HG03520 (cell line): Measurements from ENCODE around the gene PVRIG.
"Not testable (repeated sequence)": the region's sequence is repeated elsewhere in the genome, so short reads cannot be mapped to it uniquely, and the experiment has no call there.

Experiments used
- ATAC-seq: cut with Tn5 transposase; IDR thresholded peaks from one replicate; pipeline ENCODE4 v1.9.1; 2021; ENCODE audit warnings: mild to moderate bottlenecking, moderate library complexity; ENCODE audit not compliant: unreplicated experiment

PVRIG gene

DNA sequence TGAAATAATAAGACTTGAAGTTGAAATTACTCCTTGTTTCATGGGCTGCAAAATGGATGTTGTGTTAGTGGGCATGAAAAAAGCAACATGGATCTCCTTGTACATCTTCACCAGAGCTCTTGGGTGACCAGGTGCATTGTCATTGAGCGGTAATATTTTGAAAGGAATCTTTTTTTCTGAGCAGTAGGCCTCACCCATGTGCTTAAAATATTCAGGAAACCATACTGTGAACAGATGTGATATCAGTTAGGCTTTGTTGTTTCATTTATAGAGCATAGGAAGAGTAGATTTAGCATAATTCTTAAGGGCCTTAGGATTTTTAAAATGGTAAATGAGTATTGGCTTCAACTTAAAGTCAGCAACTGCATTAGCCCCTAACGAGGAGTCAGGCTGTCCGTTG is 26.8 kb upstream of the PVRIG start:
- no peak for ATAC-seq

DNA sequence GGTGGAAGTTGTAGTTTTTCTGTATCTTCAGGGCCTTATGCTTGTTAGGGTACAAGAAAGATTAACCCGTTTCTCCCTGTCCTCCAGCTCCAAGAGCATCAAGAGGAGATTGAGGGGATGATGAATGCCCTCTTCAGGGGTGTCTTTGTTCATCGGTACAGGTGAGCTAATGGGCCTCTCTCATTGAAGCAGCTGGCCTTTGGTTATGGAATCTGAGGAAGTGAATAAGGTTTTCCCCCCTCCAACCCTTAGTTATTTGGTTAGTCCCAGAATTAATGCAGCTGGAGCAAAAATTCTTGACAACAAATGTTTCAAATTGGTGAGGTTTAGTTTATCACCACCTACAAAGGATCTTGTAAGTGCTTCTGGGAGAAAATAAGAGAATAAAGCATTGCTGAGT is 24.5 kb upstream of the PVRIG start:
- no peak for ATAC-seq

DNA sequence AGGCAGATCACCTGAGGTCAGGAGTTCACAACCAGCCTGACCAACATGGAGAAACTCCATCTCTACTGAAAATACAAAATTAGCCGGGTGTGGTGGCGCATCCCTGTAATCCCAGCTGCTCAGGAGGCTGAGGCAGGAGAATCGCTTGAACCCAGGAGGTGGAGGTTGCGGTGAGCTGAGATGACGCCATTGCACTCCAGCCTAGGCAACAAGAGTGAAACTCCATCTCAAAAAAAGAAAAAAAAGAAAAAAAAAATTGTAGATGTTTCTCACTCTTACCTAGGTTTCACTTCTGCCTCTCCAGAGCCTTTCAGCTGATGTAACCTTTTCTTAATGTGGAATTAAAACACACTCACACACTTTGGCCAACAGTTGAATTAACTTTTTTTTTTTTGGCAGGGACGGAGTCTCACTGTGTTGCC is 23.8 kb upstream of the PVRIG start:
- ATAC-seq: not testable (repeated sequence)

DNA sequence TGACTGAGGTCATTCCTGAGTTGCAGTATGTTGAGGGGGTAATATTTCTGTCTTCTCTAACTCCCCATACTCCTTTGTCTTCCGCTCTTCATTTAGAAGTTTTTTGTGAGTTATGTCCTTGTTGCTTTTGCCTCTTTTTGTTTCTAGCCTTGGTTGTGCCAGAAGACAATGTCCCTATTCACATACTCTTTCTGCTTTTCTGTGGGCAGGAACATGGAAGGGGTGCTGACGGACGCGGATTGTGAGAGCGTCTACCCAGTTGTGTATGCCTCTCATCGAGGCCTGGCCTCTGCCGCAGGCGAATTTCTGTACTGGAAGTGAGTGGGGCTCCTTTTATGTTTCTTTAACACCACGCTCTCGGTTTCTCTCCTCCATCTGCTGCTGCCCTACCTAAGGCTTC is 21.5 kb upstream of the PVRIG start:
- no peak for ATAC-seq

DNA sequence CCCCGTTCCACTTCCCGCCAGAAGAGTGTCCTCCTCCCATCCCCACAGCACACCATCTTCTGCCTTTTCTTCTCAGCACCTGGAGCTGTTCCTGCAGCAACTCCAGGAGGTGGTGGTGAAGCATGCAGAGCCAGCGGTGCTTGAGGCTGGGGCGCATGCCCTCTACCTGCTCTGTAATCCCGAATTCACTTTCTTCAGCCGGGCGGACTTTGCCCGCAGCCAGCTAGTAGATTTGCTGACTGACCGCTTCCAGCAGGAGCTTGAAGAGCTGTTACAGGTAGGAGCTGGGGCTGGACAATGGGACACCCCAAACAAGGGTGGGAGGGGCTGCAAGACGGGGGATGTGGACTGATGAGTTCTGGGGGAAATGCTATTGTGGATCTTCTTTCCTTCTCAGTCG is 19.1 kb upstream of the PVRIG start:
- ATAC-seq: no peak

DNA sequence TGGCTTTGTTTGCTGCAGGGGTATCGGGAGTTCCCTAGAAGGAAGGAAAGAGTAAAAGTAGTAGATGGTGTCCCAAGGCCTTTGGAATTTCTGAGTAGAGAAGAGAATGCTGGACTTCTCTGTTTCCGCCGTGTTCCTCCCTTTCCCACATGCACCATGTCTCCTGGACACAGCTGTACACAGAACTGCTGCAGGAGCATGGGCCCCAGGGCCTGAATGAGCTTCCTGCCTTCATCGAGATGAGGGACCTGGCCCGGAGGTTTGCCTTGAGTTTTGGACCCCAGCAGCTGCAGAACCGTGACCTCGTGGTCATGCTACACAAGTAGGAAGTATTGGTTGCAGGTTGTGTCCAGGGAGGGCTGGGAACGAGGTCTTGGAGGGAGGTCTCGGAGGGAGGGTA is 15.3 kb upstream of the PVRIG start:
- no peak for ATAC-seq

DNA sequence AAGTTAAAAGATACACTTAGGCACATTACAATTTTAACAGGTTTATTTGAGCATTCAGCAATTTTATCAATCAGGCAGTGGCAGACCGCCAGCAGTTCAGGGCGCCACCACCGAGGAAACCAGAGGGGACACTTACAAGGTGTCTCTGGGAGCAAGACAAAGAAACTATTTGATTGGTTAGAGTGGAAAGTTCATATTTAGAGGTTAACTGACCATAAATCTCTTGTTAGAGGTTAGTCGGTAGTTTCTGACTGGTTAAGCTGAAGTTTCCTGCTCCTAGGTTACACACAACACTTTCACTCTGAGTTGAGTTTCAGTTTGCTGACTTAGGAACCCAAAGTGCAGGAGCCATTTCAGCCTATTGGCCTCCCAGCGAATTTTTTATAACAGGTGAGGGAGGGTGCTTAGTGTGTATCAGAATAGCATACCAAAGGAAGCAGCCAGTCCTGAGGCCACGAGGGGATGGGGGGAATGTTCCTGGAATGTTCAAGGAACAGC is 10.8 kb upstream of the PVRIG start:
- ATAC-seq: peak; percentile 68

DNA sequence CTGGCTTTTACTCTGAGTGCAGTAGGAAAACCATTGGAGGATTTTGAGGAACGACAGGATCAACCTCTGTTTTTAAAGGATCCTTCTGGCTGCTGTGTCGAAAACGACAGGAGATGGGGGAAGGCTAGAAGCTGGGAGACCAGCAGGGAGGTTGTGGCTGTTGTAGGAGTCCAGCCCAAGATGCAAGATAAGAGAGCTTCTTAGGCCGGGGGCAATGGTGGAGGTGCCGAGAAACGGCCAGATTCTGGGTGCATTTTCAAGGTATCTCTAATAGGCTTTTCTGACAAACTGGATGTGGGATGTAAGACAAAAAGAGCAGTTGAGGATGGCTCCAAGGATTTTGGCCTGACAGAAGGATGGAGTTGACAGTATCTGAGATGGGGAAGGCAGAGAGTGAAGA is 10.3 kb upstream of the PVRIG start:
- ATAC-seq: no peak

DNA sequence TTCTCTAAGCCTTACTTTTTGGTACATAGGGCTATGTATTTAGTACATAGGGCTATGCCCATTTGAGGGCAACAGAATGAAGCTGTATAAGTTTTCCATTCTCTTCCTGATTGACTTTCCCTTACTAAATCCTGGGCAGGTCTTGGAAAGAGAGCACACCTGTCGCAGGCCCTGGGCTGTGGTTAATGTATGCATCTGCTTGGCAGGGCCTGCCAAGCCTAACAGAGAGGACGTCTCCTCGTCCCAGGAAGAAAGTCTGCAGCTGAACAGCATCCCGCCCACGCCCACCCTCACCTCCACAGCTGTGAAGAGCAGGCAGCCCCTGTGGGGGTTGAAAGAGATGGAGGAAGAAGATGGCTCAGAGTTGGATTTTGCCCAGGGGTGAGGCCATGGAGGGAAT is 8.9 kb upstream of the PVRIG start:
- ATAC-seq: no peak

DNA sequence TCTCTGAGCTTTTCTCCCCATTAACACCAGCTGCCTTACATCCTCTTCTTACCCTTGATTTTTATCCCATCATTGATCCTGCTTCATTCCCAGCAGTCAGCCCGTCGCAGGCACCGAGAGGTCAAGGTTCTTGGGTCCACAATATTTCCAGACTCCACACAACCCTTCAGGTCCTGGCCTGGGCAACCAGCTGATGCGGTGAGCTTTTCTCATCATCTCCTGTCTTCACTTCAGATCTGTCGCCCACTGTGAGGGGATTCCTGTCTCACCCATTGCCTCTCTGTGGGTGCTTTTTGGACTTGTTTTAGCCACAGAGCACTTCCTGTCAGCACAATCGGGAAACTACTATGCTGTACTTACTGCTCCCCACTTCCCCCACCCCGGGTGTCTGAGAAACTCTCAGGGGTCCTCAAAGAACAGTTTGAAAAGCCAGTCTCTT is 8.4 kb upstream of the PVRIG start:
- no peak for ATAC-seq

DNA sequence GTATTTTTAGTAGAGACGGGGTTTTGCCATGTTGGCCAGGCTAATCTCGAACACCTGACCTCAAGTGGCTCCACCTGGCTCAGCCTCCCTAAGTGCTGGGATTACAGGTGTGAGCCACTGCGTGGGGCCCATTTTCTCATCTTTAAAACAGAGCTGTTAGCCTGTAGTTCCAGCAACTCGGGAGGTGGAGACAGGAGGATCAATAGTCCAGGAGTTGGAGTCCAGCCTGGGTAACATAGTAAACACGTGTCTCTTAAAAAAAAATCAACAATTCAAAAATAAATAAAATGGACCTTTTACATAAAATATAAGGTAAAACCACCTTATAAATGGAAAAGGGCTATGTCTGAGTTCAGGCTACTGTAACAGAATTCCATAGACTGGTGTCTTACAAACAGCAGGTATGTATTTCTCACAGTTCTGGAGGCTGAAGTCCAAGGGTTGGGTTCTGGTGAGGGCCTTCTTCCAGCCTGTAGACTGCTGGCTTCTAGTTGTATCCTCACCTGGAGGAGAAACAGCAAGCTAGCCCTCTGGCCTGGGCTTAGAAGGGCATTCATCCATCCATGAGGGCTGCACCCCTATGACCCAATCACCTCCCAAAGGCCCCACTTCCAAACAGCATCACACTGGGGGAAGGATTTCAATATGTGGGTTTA is 7.0 kb upstream of the PVRIG start:
- no peak for ATAC-seq

DNA sequence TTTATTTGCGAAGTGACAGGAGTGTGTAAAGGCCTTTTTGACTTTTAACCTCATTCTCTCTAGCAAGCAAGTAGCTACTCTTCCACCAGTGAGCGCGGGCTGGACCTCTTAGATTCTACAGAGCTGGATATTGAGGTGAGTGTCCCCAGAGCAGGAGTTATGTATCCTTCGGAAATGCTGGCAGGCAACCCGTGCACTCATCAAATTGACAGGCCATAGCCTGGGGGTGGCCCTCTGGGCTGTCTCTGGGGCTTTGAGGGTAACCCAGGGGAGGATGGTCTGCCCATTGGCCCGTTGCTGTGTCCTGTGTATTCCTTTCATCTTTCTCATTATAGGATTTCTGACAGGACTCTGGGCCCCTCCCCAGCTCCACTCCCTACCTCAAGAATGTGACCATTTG is 6.1 kb upstream of the PVRIG start:
- ATAC-seq: no peak

DNA sequence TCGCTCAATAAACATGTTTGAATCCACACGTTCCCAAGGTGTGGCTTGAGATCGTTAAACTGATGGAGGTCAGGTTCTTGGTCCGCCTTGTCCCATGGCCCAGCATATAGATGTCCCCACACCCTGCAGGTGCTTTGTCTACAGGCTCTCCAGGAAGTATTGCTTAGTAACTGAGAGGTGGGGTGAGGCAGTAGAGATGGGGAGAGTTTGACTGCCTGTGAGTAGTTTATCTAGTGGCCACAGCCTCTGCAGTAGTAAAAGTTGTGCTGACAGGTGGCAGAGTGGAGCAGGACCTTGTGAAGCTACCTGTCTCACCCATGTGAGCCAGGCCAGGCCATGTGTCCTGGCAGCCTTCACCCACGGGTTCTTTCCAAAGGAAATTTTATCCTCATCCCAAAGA is 5.4 kb upstream of the PVRIG start:
- ATAC-seq: not testable (repeated sequence)

DNA sequence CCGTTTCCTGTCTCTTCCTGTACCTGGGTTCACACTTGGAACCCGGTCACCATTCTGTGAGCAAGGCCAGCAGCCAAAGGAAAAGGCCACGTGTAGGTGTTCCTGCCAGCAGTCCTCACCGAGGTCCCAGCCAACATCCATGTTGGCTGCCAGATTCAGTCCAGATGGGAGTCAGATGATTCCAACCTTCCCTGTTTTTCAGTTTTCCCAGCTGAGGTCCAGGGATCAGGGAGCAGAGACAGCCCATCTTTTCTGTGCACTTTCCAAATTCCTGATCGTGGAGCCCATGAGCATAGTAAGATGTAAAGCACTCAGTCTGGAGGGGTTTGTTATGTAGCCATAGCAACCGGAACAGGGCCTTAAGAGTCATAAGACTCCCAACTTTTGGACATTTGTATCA is 3.9 kb upstream of the PVRIG start:
- ATAC-seq: no peak

DNA sequence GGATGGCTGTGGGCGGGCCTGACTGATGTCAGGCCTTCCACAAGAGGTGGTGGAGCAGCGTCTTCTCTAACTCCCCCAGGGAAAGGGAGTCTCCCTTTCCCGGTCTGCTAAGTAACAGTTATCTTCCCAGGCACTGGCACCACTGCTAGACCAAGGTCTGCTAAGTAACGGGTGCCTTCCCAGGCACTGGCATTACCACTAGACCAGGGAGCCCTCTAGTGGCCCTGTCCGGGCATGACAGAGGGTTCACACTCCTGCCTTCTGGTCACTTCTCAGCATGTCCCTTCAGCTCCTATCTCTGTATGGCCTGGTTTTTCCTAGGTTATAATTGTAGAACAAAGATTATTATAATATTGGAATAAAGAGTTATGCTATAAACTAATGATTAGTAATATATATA is 1.8 kb upstream of the PVRIG start:
- peak; percentile 5 for ATAC-seq

DNA sequence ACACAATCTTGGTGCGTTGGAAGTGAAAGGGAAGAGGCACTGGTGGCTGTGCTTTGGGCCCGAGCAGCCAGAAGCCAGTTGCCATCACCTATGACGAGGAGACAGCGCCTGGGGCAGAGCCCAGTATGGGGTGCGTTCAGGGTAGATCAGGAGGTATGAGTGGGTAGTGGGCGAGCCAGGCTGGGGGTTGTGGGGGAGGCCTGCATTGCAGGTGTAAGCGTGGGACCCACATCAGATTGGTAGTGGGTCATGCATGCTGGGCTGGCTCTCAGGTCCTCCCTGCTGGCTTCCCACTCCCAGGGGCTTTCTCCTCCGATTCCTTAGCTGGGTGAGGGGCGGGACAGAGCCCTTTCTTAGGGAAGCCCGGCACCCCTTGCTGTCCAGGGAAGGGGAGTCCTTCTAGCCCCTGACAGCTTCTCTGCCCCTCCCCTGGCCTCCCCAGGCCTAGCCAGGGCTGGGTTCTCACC is 445 bp upstream of the PVRIG start:
- ATAC-seq: no peak

DNA sequence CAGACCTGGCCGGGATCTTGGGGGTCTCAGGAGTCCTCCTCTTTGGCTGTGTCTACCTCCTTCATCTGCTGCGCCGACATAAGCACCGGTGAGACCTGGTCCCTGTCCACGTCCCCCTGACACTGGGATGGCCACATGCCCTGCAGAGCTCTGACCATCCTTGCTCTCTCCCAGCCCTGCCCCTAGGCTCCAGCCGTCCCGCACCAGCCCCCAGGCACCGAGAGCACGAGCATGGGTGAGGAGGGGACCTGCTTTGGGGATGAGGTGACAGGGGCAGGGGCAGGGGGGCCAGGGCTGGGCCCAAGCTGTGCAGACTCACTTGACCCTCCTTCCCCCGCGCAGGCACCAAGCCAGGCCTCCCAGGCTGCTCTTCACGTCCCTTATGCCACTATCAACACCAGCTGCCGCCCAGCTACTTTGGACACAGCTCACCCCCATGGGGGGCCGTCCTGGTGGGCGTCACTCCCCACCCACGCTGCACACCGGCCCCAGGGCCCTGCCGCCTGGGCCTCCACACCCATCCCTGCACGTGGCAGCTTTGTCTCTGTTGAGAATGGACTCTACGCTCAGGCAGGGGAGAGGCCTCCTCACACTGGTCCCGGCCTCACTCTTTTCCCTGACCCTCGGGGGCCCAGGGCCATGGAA is 959 bp downstream of the PVRIG start:
- peak; percentile 1 for ATAC-seq

DNA sequence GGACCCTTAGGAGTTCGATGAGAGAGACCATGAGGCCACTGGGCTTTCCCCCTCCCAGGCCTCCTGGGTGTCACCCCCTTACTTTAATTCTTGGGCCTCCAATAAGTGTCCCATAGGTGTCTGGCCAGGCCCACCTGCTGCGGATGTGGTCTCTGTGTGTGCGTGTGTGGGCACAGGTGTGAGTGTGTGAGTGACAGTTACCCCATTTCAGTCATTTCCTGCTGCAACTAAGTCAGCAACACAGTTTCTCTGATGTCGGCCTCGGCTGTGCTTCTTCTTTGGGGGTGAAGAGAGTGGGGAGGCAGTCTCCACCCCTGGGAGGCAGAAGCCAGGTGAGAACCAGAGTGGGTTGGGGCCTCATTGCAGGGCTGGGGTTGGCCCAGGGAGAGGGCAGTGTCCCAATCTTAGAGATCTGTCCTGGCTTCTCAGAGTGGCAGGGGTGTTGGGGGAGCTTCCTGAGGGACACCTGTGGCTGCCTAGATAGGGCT is 1.5 kb downstream of the PVRIG start:
- peak; percentile 37 for ATAC-seq

DNA sequence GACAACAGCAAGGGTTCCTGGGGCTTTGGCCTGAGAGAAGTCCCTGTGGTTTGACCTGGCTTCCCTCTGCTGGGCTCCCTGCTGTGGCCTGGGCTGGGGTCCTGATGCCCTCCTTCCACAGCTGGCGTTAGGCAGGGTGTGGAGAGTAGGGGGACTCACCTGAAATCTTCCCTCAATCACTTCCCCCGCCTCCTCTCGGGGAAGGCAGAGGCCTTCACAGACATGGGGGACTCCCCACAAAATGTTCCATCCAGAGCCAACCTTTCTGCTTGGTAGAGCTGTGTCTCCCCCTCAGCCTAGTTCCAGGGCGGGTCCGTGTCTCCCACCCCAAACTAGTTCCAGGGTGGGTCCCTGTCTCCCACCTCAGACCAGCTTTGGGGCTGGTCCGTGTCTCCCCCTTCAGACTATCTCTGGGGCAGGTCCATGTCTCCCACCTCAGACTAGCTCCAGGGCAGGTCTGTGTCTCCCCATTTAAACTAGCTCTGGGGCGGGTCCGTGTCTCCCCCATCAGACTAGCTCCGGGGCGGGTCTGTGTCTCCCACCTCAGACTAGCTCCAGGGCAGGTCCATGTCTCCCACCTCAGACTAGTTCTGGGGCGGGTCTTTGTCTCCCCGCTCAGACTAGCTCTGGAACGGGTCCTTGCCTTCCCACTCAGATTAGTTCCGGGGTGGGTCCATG is 2.2 kb downstream of the PVRIG start:
- ATAC-seq: no peak

DNA sequence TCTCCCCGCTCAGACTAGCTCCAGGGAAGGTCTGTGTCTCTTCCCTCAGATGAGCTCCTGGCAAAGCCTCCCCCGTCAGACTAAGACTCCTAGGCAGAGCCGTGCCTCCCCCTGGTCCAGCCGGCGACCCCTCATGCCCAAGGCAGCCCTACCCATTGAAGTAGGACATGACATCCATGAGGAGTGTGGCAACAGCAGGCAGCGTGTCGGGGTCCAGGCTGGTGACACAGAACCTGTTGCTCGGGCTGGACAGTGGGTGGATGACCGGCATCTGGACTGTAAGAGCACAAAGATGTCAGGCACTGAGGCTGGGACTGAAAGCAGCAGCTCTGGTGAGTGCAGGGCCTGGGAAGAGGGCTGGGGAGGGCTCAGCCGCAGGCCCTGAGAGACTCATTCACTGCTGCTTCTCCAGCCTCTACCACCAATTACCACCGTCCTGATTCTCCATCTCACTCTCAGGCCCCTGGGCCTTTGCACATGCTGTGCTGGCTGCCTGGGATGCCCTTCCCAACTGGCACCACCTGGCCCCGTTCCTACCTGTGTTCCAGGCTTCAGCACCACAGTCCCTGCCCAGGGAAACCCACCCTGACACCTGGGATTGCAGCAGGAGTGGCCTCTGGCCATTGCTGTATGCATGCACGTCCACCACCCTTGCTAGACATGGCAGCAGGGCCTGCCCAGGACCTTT is 2.8 kb downstream of the PVRIG start:
- no peak for ATAC-seq

DNA sequence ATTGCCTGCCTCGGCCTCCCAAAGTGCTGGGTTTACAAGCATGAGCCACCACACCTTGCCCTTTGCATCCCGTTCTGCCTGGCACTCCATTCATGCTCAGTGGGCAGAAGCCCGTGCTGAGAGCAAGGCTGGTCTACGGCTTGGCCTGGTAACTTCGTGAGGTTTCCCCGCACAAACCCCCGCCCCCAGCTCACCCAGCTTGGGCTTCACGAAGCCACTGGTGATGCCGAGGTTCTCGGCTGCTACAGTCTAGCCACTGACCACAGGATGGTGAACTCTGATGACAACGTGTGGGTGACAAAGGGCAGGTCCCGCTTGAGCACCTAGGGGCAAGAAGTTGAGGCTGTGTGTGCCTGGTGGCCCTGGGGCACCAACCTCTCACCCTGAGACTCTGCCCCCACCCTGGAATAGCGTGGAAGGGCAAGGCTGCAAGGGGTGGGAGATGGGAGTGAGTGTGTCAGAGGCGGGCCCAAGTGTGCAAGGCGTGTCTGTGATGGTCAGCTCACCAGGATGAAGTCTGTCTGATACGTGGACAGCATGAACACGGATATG is 3.7 kb downstream of the PVRIG start:
- ATAC-seq: not testable (repeated sequence)
